HG03060 (cell line): Measurements from ENCODE around the gene RAB27B.
"Not testable (repeated sequence)": the region's sequence is repeated elsewhere in the genome, so short reads cannot be mapped to it uniquely, and the experiment has no call there.

Experiments used
- ATAC-seq: cut with Tn5 transposase; IDR thresholded peaks from one replicate; pipeline ENCODE4 v1.9.1; 2021; ENCODE audit warnings: low read depth, moderate number of reproducible peaks; ENCODE audit not compliant: unreplicated experiment

The RAB27B gene

DNA sequence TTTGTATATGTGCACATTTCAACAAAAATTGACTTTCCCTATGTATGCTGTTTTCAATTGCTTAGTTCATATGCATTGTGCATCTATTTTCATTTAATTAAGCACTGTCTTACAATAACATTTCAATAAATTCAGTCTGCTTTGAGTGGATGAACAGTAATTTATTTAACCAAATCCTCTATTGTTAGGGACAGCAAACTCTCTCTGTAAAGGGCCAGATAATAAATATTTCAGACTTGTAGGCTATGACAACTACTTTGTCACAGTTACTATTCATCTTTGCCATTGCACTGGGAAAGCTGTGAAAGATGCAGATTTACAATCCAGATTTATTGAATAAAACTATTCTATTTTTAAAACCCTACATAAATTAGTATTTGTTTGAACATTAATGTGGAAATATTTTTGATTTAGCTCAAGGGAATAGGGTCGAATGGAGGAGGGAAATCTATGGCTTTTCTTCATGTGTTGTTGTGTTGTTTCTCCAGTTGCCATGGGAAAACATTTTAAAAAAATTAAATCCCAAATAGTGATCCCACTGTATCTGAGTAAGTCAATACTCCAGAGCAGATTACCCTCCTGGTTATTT lies 14.2 kb upstream of the RAB27B start:
- ATAC-seq = no peak

DNA sequence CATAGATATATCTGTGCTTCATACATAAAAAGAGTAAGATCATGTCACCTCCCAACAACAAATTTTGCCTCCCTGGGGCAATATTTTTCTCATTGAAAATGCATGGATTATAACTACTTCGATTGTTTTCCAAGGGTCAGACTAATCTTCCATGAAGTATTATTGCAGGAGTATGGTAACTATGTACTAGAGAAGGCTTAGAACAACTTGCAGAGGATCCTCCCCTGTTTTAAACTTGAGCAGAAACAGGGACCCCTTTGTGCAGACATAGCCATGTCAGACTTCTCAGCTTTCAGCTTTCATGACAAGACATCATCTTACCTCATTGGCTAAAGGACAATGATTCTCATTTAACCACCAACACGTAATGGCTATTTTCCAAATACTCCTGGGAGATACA lies 13.2 kb upstream of the RAB27B start:
- ATAC-seq = no peak

DNA sequence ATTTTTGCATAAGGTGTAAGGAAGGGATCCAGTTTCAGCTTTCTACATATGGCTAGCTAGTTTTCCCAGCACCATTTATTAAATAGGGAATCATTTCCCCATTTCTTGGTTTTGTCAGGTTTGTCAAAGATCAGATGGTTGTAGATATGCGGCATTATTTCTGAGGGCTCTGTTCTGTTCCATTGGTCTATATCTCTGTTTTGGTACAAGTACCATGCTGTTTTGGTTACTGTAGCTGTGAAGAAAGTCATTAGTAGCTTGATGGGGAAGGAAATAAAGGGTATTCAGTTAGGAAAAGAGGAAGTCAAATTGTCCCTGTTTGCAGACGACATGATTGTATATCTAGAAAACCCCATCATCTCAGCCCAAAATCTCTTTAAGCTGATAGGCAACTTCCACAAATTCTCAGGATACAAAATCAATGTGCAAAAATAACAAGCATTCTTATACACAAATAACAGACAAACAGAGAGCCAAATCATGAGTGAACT lies 7.4 kb upstream of the RAB27B start:
- ATAC-seq = not testable (repeated sequence)

DNA sequence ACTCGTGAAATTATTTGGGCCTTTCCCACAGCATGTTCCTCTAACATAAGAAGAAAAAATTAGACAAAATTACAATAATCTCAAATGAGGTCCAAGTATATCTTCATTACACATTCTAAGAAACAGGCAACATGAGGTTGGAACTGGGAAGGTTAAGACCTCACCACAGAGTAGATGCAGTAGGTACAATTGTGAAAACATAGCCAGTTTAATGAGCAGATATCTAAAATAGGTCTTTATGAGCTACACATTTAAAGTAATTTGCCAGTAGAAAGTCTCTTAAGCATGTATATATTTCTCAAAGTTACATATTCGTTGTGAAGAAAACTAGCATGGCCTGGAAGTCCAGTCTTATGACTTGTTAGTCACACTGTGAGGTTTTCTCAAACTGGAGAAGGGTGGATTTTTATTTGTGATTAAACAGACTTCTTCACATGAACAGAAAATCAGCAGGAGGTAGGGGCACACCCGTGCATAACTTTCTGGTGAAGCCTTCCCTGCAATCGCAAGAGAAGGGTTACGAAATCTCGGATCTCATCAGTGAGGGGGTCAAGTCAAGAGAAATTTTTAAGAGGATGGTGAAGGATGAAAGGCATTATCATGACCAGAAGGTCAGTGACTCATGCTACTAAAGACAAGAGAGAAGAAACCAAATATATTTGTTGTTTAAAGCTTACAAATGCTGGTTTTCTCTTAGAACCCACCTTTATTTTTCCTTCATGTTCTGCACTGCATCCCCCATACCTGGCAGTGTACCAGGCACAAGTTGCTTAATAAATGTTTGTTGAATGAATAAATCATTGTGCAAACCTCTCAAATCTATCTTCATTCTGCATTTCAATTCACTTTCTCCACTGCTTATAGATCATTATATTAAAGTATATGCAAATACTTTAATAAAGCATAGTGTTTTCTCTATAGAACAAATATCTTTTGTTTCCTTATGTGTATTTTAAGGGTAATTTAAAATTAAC lies 5.1 kb upstream of the RAB27B start:
- no peak for ATAC-seq

DNA sequence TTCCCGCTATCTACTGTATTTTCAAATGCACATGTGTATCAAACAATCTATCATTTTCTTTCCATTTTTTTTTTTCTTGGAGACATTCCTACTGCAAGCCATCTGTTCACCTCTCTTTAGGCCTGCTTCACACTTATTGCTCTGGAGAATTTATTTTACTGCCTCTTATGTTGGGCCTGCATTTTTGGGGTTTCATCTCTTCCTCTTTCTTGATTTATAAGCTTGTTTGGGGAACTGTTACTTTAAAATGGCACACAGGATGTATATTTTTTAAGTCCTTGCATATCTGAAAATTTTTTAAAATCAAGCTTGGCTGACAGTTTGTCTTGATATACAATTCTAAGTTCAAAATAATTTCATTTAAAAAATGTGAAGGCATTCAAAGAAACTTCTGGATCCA lies 3.5 kb upstream of the RAB27B start:
- ATAC-seq = no peak

DNA sequence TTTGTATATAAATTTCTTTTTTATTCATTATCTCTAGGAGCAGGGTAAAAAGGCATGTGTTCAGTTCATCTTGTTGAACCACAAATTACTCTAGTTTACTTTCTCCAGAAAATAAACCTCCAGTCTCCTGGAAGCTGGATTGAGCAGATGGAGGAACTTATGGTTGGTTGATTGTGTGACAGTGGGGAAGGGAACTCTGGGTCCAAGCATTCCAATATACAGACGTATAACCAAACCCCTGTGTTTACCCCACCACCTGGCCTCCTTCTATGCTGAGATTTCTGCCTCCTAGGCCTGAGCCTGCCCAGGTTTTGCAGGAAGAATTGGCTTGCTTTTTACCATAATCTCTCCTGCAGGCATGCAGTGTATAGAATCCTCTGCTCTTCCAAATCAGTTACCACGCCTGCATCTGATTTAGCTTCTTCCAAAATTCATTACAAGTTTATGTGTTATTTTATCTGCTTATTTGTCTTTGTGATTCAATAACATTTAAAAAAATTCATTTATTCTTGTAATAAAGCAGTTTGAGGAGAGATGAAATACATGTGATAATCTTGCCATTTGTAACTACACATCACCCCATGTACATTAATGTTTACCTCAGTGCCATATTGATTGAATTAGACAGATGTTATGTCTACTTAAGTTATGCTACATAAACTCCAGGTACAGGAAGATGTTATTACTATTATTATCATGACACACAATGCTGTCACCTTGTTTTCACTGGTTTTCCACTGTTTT lies 2.5 kb upstream of the RAB27B start:
- no peak for ATAC-seq

DNA sequence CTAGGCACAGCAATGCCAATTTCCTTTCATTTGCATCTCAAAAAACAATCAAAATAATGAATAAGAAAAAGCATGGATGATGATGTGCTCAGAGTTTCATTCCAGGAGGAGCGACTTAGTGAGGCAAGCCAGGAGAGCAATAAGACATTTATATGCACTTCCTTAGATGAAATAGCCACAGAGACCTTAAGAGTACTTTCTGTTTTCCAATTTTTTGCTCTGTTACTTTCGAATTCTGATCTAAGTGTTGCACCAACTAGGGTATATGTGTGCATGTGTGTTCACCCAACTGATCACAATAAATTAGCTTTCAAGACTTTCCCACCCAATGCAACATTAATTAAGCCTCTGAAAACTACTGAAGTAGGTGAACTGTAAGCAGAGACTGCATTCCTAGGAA lies 709 bp downstream of the RAB27B start:
- ATAC-seq = no peak

DNA sequence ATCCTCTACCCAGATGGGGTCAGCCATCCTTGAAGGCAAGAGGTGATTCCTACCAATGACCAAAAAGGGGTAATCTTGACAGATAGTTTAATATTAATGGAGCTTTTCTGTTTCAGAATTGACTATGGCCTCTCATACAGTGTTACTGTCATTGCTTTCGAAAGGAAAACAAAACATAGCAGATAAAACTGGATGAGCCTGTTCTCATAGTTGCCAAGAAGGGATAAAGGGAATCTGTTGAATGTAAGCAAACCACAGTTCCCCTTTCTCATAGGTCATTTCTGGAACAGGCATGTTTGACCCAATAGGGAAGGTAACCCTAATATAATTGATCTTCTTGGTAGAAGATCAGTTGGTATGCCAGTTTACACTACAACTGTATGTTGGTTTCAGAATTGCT lies 1.6 kb downstream of the RAB27B start:
- no peak for ATAC-seq

DNA sequence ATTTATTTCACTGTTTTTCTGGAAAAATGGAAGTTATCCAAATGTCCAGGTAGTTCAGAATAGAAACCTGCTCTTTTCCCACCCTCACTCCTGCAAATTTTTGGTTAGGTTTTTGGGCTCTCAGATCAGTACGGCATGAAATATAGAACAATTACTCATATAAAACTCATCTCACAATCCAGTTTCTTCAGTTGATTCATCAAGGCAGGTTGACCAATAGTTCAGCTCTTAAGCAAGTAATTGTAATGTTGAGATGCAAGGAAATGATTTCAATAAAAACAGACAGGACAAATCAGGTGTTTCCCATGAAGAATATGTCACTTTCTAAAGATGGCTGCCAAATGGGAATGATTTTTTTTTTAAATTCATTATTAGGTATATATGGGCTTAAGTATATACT lies 2.0 kb downstream of the RAB27B start:
- no peak for ATAC-seq

DNA sequence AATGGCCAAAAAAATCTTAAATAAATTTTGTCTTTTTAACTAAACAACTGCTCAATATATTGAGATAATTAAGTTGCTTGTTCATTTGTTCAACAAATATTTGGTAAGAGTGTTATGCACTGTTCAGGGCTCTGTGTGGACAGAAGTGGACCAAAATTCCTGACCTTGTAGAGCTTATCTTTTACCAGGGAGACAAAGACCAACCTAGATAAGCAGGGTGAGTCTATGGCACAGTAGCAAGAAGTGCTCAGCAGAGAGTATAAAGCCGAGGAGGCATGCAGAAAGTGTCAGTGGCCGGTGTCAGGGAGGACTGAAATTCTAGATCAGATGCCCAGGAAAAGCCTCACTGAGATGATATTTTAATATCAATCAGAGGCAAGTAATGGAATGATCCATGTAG lies 2.6 kb downstream of the RAB27B start:
- no peak for ATAC-seq

DNA sequence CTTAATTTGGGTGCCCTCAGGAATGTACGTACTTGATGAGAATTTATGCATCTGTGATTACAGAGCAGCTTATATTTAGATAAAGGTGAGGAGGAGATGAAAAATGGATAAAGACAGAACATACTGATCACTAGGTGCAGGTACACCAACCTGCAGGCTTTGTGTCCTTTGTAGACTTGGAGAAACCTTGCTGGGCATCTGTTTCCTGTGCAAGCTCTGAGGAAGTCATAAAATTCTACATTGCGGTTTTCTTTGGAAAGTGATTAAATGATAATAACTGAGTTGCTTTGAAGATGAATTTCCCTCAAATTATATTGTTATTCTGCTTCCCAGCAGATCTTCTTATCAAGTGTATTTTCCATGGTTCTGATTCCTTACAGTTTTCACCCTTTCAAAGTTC lies 7.7 kb downstream of the RAB27B start:
- ATAC-seq = no peak

DNA sequence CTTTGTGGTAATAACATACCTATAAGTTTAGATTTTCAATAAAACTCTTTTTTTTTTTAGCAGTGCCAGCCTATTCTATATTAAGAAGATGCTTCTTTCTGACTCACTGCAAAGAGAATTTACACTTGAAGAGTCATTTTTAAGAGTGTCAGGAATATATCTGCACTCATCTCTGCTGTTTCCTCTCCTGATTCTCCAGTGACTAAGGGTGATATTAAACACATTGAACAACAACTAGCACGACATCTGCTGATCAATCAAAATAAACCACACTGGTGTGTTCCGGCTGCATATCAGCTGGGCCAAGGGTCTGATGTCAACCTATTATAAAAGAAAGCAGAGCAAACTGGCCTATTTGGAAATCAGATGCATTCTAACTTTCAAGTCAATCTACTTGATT lies 15.0 kb downstream of the RAB27B start:
- no peak for ATAC-seq

DNA sequence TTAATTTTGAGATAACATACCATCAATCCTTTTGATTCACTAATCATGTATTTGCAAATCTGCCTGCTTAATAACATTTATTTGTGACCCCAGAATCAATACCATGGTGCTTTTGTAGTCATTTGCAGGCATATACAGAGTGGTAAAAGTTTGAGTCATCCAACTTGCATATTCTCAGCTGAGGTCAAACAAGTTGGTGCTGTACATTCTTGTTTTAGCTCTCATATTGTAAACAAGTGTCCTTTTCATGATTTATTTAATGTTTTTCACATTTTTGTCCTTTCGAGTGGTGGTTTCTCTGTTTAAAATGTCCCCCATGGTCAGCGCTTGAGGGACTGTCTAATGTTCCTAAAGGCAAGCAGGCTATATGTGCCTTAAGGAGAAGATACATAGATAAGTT lies 17.5 kb downstream of the RAB27B start:
- no peak for ATAC-seq

DNA sequence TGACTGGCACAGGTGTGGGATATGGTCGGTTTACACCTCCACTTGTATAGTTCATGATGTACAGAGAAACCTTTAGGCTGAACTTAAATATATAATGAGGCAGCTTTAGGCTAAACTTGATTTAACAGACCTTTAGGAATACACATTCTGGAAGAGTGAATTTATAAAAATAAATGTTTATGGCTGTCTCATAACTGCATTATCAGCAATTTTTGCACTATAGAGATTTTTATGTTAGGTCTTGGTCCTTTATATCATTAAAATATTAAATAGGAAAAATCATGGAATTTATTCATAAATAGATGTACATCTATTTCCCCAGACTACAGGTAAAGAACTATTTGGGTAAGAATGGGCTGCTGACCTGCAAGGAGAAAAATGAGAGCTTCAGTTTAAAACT lies 19.8 kb downstream of the RAB27B start:
- no peak for ATAC-seq

DNA sequence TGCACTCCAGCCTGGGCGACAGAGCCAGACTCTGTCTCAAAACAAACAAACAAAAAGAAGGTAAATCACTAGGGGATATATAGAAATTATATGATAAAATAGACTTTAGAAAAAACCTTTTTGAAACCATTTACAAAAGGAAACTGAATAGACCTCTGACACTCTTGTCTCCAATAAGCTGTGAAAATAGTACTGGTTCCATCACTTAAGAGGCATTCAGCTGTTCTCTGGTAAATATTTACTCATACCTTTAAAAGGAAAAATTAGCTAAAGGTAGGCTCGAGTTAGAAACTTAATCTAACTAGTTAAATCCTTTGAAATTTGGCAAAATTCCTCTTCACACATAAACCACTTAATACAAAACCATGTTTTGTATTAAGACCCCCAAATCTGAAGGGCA lies 21.4 kb downstream of the RAB27B start:
- ATAC-seq = no peak

DNA sequence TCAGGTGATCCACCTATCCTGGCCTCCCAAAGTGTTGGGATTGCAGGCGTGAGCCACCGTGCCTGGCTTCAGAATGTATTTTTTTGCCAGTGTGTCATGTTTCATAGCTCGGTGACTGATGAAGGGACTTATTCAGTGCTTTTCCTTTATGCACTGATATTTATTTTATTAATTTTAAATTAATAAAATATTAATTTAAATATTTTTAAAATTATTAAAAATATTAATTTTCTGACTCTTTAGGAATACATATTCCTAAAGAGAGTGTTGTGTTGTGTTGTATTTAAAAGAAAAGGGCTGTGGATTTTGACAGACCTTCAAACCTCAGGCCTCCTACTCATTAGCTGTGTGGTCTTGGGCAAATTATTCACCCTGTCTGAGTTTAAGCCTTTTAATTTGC lies 22.3 kb downstream of the RAB27B start:
- no peak for ATAC-seq

DNA sequence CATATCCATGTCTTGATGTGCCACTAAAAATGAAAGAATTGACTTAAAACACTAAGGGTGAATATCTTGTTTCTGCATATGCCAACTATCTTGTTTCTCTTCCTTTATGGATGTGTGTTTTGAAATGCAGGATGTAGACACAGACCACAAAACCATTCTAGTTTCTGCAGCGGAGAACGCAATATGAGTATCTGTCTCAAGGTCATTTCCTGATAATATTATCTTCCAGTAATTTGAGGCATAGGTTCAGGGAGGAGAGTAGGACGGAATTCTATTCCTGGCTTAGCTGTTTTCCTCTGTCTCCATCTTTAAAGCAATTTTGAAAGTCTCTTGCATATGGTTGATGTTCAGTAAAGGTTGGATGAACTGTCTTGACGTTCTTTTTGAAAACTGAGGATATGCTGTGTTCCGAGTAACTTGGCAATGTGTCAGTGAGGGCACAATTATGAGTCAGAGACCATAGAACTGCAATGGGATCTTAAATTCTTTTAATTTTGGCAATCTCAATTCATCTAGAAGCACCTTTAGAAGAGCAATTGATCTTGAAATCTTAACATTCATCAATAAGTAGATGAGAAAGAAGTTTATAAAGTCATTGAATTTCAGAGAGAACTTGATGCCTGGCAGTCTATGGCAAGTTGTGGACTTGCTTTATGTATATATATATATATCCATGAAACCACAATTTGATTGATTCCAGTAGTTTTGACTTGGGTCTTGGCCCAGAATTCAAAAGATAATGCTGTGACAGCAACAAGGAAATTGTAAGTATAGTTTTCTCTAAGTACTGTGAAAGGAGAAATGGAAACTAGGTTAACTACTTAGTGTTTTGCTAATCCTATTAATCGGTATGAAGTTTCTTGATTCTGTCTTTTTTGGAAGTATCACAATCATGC lies 24.8 kb downstream of the RAB27B start:
- no peak for ATAC-seq

DNA sequence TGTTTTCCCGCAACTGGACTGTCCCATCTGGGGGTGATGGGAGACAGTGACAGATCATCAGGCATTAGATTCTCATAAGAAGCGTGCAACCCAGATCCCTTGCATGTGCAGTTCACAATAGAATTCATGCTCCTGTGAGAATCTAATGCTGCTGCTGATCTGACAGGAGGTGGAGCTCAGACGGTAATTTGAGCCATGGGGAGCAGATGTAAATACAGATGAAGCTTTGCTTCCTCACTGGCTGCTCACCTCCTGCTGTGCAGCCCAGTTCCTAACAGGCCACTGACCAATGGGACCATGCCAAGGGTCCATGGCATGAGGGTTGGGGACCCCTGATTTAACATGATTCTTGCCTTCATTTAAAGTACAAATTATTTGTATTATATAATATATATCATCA lies 26.8 kb downstream of the RAB27B start:
- ATAC-seq = not testable (repeated sequence)

DNA sequence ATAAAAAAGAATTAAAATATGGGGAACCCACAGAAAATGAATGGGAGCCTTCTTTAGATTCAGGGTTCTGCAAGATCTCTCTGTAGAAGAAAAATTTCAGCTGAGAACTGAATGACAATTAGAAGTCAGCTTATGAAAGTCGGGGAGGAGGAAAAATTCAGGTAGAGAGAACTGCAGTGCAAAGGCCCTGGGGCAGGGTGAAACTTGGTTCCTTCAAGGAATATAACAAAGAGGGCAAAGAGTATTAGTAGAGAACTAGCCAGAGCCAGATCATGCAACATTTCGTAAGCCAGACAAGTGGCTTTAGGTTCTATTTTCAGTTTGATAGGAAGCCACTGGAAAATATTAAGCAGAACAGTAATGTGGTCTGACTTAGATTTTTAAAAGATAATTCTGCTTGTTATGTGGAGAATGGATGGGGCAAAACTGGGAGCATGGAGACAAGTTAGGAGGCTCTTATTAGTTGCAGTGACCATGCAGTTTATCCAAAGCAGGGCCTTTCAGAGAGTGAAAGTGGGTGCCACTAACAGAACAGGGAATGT lies 27.9 kb downstream of the RAB27B start:
- ATAC-seq = no peak

DNA sequence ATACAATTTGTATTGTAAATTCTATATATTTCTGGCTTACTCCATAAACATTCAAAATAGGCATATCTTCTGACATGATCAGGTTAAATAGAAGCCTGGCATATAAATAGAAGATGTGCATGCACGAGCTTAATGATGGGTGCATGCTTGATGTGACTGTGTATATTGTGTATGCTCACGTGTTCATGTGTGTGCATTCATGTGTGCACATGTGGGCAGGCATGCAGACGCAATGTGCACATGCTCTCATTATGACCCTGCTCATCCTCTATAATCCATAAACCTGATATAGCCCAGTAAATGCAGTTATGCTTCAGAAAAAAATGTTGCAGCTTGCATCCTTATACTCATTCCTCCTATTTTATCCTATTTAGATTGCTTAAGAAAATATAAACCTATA lies 29.2 kb downstream of the RAB27B start:
- no peak for ATAC-seq
